Measurements from ENCODE around the gene SESN1. TPM values are rescaled to one million over a fixed set of nuclear protein-coding genes. Genes with fewer than 3 reads are reported as not detected.
A peak's percentile ranks its signal among the peaks of the same experiment; 100 is the strongest.

Gene SESN1
- total RNA-seq, 2 donors from 2014 or later, result 23.4 to 48.8 TPM

GRCh38 chr6:109103942-109104341 is 9.3 kb upstream of the SESN1 start:
- Histone ChIP-seq H3K4me3 (no peak overlapping the region), H3K27me3 (no peaks in the 10 kb centered on the region), H3K9me3 (no peaks in the 10 kb centered on the region), H3K36me3 (replicated peaks in 1 of 2; ENCODE audit: insufficient read depth in 1 of 2, low read depth in 2 of 2) (no peaks in the 10 kb centered on the region), H3K4me1 (no peaks in the 10 kb centered on the region), H3K27ac (no peak overlapping the region)
- no peak for DNase-seq
- TF ChIP-seq POLR2A (IDR thresholded peaks at IDR 0.05), result no peak
- no peak for TF ChIP-seq CTCF (IDR thresholded peaks at IDR 0.05)
- intact Hi-C loops (cut with DNase I), result no loop called here
- ATAC-seq, result no peak

- DNase-seq (no peak), ATAC-seq (no peak)
- 36 to 59% methylated on average over 1 of the region's 1 CpG for WGBS, 2 donors
- intact Hi-C loops (cut with DNase I), result no loop called here
- Histone ChIP-seq H3K27ac (no peak overlapping the region), H3K4me3 (no peak overlapping the region), H3K36me3 (replicated peaks in 1 of 2; ENCODE audit: insufficient read depth in 1 of 2, low read depth in 2 of 2) (no peaks in the 10 kb centered on the region), H3K4me1 (no peaks in the 10 kb centered on the region), H3K9me3 (no peaks in the 10 kb centered on the region), H3K27me3 (no peaks in the 10 kb centered on the region)
- TF ChIP-seq CTCF (IDR thresholded peaks at IDR 0.05) (no peak), POLR2A (IDR thresholded peaks at IDR 0.05) (no peak)
Observed at GRCh38 chr6:109102762-109103161, 8.1 kb upstream of the SESN1 start.

GRCh38 chr6:109097661-109098060 is 3.0 kb upstream of the SESN1 start:
- TF ChIP-seq POLR2A (IDR thresholded peaks at IDR 0.05), result no peak
- no peak for TF ChIP-seq CTCF (IDR thresholded peaks at IDR 0.05)
- no peaks in the 10 kb centered on the region for H3K27me3 ChIP-seq
- H3K4me1 ChIP-seq, result peaks cover 8% of the 10 kb centered on the region
- no peaks in the 10 kb centered on the region for H3K9me3 ChIP-seq
- H3K27ac ChIP-seq, result no peak overlapping the region
- ATAC-seq, result no peak
- DNase-seq, result no peak
- no peak overlapping the region for H3K4me3 ChIP-seq
- intact Hi-C loops (cut with DNase I), result no loop called here
- H3K36me3 ChIP-seq (replicated peaks in 1 of 2; ENCODE audit: insufficient read depth in 1 of 2, low read depth in 2 of 2), result no peaks in the 10 kb centered on the region
- 100% methylated on average over 1 of the region's 1 CpG for WGBS, 2 donors

GRCh38 chr6:109096208-109096607 is 1.6 kb upstream of the SESN1 start:
- intact Hi-C loops (cut with DNase I), result no loop called here
- DNase-seq (no peak), ATAC-seq (no peak)
- H3K4me3 ChIP-seq, result peak overlapping the region in 1 of 2 donors; percentile 43
- no peak for TF ChIP-seq CTCF (IDR thresholded peaks at IDR 0.05)
- TF ChIP-seq POLR2A (IDR thresholded peaks at IDR 0.05), result no peak
- 32 to 49% methylated on average over 6 of the region's 6 CpGs for WGBS, 2 donors
- no peaks in the 10 kb centered on the region for H3K9me3 ChIP-seq
- H3K27ac ChIP-seq, result peak overlapping the region in 1 of 4 donors; percentile 99
- H3K36me3 ChIP-seq (replicated peaks in 1 of 2; ENCODE audit: insufficient read depth in 1 of 2, low read depth in 2 of 2), result no peaks in the 10 kb centered on the region
- peaks cover 22% of the 10 kb centered on the region for H3K4me1 ChIP-seq
- no peaks in the 10 kb centered on the region for H3K27me3 ChIP-seq

GRCh38 chr6:109095835-109096084 is 1.1 kb upstream of the SESN1 start:
- intact Hi-C loops (cut with DNase I), result no loop called here
- WGBS, 2 donors, result 0 to 1% methylated on average over 8 of the region's 8 CpGs
- no peaks in the 10 kb centered on the region for H3K27me3 ChIP-seq
- H3K4me3 ChIP-seq, result peak overlapping the region; percentile 43 to 59
- TF ChIP-seq POLR2A (IDR thresholded peaks at IDR 0.05), result no peak
- no peak for TF ChIP-seq CTCF (IDR thresholded peaks at IDR 0.05)
- H3K27ac ChIP-seq, result peak overlapping the region; percentile 94 to 99 (median 96)
- ATAC-seq, result no peak
- no peak for DNase-seq
- H3K9me3 ChIP-seq, result no peaks in the 10 kb centered on the region
- peaks cover 26% of the 10 kb centered on the region for H3K4me1 ChIP-seq
- H3K36me3 ChIP-seq (replicated peaks in 1 of 2; ENCODE audit: insufficient read depth in 1 of 2, low read depth in 2 of 2), result no peaks in the 10 kb centered on the region
